DMS53 treated with DMSO at 0.1 percent for 48 hours (cell line): Measurements from ENCODE around the gene DAPK1.

Experiments
- DNase-seq: peaks from one replicate; lab custom pipeline; 2025; ENCODE audit not compliant: unreplicated experiment; lab: John Stamatoyannopoulos, UW

The DAPK1 gene

DNA sequence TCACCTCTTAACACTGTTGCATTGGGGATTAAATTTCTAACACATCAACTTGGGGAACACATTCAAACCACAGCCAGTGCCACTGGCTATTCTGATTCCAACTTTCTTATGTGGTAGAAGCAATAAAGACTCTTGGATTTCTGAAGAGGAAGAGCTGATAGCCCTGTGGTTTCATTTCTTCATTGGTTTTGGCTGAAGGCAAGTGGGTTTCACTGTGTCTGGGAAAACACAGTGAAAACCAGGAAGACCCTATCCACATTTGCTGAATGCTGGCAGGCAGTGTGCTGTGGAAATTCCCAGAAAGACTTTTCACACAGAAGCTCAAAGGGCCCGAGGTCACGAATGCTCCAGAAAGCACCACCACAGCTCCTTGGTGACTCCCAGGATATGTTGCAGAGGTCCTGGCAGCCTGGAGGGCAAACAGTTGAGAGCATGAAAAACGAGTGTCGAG, 67.1 kb downstream of the DAPK1 start:
- DNase-seq, result no peak

- no peak for DNase-seq
Observed at GRCh38 chr9:87567001-87567400, 69.3 kb downstream of the DAPK1 start.

DNA sequence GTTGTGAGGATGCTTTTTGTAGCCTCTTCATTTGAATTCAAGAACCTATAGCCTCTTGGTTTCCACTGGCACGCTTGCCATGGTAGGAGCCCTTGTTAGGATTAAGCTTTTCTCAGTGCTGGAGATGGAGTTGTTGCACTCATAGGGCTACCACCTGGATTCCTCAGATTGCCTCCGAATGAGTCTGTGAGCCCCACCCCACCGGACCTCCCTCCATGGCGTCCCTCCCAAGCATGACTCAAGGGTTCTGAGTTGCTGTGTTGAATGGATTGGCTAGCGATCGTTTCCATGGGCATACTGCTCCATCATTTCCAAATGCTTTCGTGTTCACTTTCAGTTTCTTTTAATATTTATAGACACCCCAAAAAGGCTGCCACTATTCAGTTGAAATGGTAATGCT, 69.9 kb downstream of the DAPK1 start:
- no peak for DNase-seq

DNA sequence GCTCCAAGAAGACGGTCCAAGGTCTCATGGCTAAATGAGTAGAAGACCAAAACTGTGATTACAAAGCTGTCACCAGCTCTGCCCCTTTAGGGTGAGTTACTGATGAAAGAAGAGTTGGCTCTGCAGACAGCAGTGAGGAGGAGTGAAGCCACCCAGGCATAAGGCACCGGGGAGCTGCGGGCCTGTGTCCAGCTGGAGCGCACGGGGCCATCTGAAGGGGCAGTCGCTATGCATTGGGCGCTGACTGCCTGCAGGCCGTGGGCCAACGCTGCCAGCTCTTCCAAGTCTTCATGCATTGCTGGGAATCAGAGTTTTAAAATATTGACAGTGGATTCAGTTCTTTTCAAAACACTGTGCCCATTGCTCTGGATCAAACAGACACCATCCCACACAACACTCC, 70.3 kb downstream of the DAPK1 start:
- DNase-seq, result no peak

- no peak for DNase-seq
Observed at GRCh38 chr9:87568401-87568800, 70.7 kb downstream of the DAPK1 start.

DNA sequence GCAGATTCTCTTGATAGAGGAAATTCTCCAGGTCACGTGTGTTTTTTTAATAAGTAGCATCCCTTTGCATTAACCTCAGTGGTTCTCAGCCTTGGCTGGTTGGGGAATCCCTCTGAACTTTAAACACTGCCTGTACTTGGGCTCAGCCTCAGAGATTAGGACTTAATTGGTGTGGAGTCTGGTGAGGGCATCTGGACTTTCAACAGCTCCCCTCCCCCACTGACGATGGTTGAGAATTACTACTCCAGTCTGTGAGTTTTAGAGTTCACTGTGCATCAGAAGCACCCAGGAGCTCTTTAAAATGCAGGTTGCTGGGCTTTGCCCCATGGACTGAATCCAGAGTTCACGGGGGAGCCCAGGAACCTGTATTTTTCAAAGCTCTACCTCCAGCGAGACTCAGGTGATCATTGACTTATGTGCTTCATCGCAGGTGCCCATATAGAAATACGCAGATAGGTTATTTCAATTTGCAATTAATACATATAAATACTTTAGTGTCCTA, 71.4 kb downstream of the DAPK1 start:
- DNase-seq, result no peak

DNA sequence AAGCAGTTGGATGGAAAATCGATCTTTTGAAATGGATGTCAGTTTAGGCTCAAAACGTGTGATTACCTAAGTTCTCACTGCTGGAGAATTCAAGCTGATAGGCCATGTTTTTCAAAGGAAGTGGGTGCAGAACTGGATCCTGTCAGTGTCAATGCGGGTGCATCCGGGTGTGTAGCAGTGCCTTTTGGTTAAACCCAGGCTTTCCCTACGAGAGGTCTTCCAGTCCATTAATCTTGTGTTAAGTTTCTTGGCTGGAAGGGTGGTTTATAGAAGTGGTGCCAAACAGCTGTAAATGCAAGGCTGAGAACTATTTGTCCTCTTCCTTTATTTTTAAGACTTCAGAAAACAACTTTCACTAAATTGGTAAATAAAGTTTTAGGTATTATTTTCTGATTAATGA, 71.9 kb downstream of the DAPK1 start:
- peak; percentile 40 for DNase-seq

GRCh38 chr9:87570000-87570908, 72.6 kb downstream of the DAPK1 start:
- DNase-seq, result peak; percentile 70

DNA sequence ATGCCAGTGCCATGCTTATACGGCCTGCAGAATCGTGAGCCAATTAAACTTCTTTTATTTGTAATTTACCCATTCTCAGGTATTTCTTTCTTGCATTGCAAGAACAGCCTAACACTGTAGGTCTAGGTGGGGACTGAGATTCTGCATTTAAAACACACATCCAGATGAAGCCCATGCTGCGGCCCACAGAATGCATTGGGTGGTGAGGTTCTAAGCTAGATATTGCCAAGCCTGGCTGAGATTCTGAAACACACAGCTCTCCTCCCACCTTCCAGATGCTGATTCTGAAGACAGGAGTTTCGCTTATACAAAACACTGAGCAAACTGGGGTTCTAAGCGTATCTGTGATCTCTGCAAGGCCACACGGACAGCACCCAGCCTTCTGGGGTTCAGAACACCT, 75.1 kb downstream of the DAPK1 start:
- DNase-seq, result no peak

GRCh38 chr9:87573841-87574342, 76.2 kb downstream of the DAPK1 start:
- DNase-seq, result no peak

GRCh38 chr9:87577746-87578145, 80.1 kb downstream of the DAPK1 start:
- no peak for DNase-seq

DNA sequence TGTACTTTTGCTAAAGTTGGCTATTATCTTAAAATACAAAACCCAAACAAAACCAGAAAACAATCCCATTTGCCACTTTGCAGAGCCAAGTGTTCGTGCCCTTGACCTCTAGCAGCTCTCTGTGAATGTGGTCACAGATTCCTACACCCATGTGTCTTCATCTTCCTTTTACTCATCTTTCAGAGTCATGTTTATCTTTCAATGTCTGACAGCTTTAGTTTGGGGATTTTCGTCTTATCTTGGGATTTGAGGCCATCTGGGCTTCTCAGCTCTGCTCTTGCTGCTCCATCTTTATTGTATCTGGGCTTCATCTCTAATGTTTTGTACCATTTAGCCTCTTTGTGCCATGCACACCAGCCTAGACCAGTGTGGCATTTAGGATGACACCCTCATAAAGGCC, 81.0 kb downstream of the DAPK1 start:
- no peak for DNase-seq

DNA sequence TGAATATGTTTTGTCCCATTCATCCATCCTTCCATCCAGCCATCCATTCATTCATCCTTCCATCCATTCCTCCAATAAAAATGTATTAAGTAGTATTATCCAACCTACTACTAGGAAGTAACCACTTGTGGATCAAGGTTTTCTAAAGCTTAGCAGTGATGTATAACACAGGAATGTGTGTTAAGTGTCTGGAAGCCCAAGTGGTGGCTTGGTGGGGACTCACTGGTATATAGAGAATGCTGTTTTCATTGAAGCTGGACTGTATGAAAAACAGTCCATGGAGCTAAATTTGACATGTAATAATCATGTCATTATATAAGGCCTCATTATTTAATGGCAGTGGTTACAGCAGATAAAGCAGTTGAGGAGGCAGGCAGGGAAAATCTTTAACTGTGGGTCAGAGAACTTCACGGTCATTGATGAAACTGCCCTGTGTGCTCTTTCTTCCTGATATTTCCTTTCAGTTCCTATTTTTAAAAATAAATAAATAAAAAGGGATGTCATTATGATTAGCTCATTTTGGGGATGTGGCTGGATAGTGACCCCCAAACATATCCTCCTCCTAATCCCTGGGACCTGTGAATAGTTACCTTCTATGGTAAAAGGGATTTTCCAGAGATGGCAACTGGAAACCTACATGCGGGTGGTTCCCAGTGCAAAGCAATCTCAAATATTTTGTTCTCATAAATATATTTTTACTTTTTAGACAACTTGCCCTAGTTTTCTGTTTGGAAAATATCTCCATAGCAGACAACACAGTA, 82.3 kb downstream of the DAPK1 start:
- DNase-seq, result no peak

GRCh38 chr9:87580941-87581438, 83.3 kb downstream of the DAPK1 start:
- peak; percentile 15 for DNase-seq

DNA sequence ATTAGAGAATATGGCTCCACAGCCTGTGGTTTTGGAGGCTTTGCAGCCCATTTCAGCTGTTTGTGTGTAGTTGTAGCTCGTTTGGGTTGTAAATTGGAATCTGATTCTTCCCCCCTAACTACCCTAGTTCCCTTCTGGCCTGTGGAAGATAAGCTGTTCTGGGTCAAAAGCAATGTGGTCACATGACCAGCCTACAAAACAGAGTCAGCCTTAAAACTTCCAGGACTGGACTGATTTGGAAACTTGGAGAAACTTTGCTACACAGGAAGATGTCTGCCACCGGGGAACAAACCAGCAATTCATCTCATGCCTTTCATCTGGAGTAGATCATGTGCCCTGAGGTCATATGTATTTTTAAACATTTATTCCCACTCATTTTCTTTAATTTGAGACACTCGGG, 83.8 kb downstream of the DAPK1 start:
- DNase-seq, result no peak

GRCh38 chr9:87581949-87582637, 84.4 kb downstream of the DAPK1 start:
- DNase-seq, result no peak

DNA sequence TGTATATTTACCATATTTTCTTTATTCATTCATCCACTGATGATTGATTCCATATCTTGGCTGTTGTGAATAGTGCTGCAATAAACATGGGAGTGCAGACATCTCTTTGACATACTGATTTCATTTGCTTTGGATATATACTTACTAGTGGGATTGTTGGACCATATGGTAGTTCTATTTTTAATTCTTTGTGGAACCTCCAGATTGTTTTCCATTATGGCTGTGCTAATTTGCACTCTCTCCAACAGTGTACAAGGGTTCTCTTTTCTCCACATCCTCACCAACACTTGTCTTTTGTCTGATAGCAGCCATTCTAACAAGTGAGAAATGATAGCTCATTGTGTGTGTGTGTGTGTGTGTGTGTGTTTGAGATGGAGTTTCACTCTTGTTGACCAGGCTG, 86.7 kb downstream of the DAPK1 start:
- DNase-seq, result no peak

- no peak for DNase-seq
Observed at GRCh38 chr9:87585123-87585855, 87.6 kb downstream of the DAPK1 start.

DNA sequence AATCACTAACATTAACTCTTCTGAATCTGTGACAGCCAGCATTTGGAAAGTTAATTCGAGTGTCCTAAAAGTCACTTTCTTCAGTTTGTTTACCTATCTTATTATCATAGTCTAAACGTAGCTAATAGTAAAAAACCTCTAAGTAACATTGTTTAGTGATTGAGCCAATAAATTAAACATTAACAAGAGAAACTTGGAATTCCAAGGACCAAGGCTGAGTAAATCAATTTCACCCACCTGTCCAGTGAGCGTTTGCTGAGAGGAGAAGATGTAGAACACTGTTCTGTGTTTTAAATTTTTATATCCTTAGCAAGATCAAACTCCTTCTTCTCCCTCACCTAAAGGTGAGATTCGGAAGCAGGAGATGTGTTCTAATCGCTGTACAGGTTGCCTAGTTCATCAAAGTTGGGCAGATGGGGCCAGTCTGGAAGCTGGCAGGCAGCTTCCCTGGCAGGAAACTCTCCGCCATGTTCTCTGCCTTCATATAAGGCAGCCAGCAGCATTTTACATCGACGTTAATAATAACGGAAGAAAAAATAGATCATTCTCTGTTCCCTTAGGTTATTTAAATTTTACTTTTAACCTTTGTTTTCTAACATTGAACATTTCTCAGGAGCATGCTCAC, 89.2 kb downstream of the DAPK1 start:
- no peak for DNase-seq

DNA sequence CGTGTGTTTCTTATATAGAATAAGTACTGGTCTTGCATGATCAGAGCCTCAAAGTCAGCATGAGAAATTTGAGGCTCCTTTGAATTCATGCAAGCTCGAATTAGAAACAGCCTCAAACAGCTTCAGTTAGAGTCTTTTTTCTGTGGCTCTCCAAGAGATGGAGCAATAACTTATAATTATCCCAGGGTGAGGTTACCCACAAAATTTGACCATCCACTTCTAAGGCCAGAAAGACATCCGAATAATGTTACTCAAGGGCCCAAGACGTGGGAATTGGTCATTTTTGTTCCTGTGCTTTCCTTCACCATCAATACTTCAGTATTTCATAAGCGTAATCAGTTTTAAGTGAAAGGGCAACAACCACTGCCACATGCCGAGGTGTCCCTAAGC, 89.7 kb downstream of the DAPK1 start:
- no peak for DNase-seq
